Panc1 (cell line): ENCODE results near the gene RNF224.

Source experiments
- POLR2AphosphoS5 ChIP-seq: IDR thresholded peaks from 2 replicates; pipeline ENCODE4 v1.6.1; 2012; ENCODE audit warnings: mild to moderate bottlenecking, low read depth, low read length, moderate library complexity
- REST ChIP-seq, 2 experiments: IDR thresholded peaks; 2 replicates each; pipeline ENCODE4 v1.6.1; 2011 to 2012; ENCODE audit warnings: low read depth in 2 of 2, control low read depth in 1 of 2, low read length in 1 of 2, mild to moderate bottlenecking in 1 of 2, moderate library complexity in 1 of 2; ENCODE audit not compliant: insufficient read depth in 1 of 2
- SIN3A ChIP-seq: IDR thresholded peaks from 2 replicates; pipeline ENCODE4 v1.6.1; 2012; ENCODE audit warnings: low read depth, mild to moderate bottlenecking, low read length, moderate library complexity, borderline replicate concordance; ENCODE audit not compliant: insufficient read depth
- TF ChIP-seq, protein P1 (sequence below): fragments of 450-650 bp; IDR thresholded peaks from 2 replicates; pipeline ENCODE4 v1.5.1; 2017; ENCODE audit warnings: mild to moderate bottlenecking

DNA sequence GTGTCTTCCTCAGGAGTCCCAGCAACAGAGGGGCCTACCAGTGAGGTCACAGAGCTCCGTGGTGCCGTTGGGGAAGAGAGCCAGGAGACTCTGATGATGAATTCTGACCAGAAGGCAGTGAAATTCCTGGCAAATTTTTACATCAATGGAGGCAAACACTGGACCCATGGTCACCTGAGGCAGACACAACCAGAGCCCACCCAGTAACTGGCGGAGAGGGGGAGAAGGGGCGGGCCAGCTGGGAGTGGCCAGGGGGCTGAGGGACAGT is 23.8 kb downstream of the RNF224 start, which contains the start of gene STPG3:
- TF ChIP-seq, protein P1, sequence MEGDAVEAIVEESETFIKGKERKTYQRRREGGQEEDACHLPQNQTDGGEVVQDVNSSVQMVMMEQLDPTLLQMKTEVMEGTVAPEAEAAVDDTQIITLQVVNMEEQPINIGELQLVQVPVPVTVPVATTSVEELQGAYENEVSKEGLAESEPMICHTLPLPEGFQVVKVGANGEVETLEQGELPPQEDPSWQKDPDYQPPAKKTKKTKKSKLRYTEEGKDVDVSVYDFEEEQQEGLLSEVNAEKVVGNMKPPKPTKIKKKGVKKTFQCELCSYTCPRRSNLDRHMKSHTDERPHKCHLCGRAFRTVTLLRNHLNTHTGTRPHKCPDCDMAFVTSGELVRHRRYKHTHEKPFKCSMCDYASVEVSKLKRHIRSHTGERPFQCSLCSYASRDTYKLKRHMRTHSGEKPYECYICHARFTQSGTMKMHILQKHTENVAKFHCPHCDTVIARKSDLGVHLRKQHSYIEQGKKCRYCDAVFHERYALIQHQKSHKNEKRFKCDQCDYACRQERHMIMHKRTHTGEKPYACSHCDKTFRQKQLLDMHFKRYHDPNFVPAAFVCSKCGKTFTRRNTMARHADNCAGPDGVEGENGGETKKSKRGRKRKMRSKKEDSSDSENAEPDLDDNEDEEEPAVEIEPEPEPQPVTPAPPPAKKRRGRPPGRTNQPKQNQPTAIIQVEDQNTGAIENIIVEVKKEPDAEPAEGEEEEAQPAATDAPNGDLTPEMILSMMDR = no peak
- TF ChIP-seq SIN3A (no peak), POLR2AphosphoS5 (no peak), REST (IDR thresholded peaks at IDR 0.05; ENCODE audit: insufficient read depth in 1 of 2, low read depth in 2 of 2, low read length in 1 of 2) (no peak)
